ENCODE measurements around the gene AGPAT4.

Gene AGPAT4

GRCh38 chr6:161216616-161217205 is 57.1 kb downstream of the AGPAT4 start:
- no peaks in the 10 kb centered on the region for H3K36me3 ChIP-seq (ENCODE audit: insufficient read depth, low read length)
- H3K4me3 ChIP-seq (ENCODE audit: low read length, poor library complexity, severe bottlenecking), result no peak overlapping the region
- no peak overlapping the region for H2AFZ ChIP-seq (ENCODE audit: low read length)
- no peaks in the 10 kb centered on the region for H4K20me1 ChIP-seq (ENCODE audit: insufficient read depth, low read length, poor library complexity, severe bottlenecking)
- no peak overlapping the region for H3K9ac ChIP-seq (ENCODE audit: low read depth, low read length, poor library complexity, severe bottlenecking)
- H3K9me2 ChIP-seq (replicated peaks; ENCODE audit: low read depth, low read length), result no peaks in the 10 kb centered on the region
- H3F3A ChIP-seq (ENCODE audit: low read depth), result no peaks in the 10 kb centered on the region
- no peaks in the 10 kb centered on the region for H3K4me1 ChIP-seq (ENCODE audit: insufficient read depth, low read length, poor library complexity, severe bottlenecking)
- no peak overlapping the region for H3K4me2 ChIP-seq (ENCODE audit: low read depth, low read length, poor library complexity, severe bottlenecking)
- H3K27me3 ChIP-seq (ENCODE audit: insufficient read depth, low read length, poor library complexity, severe bottlenecking), result no peaks in the 10 kb centered on the region
- H3K9me3 ChIP-seq (ENCODE audit: insufficient read depth, low read depth, low read length), result peaks cover 12% of the 10 kb centered on the region
- TF ChIP-seq CTCF (conservative IDR thresholded peaks at IDR 0.05; ENCODE audit: low read length) (no peak), EZH2phosphoT487 (IDR thresholded peaks at IDR 0.05; ENCODE audit: borderline replicate concordance) (no peak)
- no peaks in the 10 kb centered on the region for H3K79me2 ChIP-seq (ENCODE audit: insufficient read depth, low read length)

- no peak for TF ChIP-seq EZH2phosphoT487 (IDR thresholded peaks at IDR 0.05; ENCODE audit: borderline replicate concordance)
- no peak for TF ChIP-seq CTCF (conservative IDR thresholded peaks at IDR 0.05; ENCODE audit: low read length)
- H3K4me3 ChIP-seq (ENCODE audit: low read length, poor library complexity, severe bottlenecking), result no peak overlapping the region
- H3K36me3 ChIP-seq (ENCODE audit: insufficient read depth, low read length), result no peaks in the 10 kb centered on the region
- no peaks in the 10 kb centered on the region for H3F3A ChIP-seq (ENCODE audit: low read depth)
- H3K79me2 ChIP-seq (ENCODE audit: insufficient read depth, low read length), result no peaks in the 10 kb centered on the region
- no peaks in the 10 kb centered on the region for H3K9me2 ChIP-seq (replicated peaks; ENCODE audit: low read depth, low read length)
- no peaks in the 10 kb centered on the region for H3K27me3 ChIP-seq (ENCODE audit: insufficient read depth, low read length, poor library complexity, severe bottlenecking)
- no peaks in the 10 kb centered on the region for H4K20me1 ChIP-seq (ENCODE audit: insufficient read depth, low read length, poor library complexity, severe bottlenecking)
- no peak overlapping the region for H3K4me2 ChIP-seq (ENCODE audit: low read depth, low read length, poor library complexity, severe bottlenecking)
- peaks cover 14% of the 10 kb centered on the region for H3K9me3 ChIP-seq (ENCODE audit: insufficient read depth, low read depth, low read length)
- H3K4me1 ChIP-seq (ENCODE audit: insufficient read depth, low read length, poor library complexity, severe bottlenecking), result no peaks in the 10 kb centered on the region
- H2AFZ ChIP-seq (ENCODE audit: low read length), result no peak overlapping the region
- no peak overlapping the region for H3K9ac ChIP-seq (ENCODE audit: low read depth, low read length, poor library complexity, severe bottlenecking)
Measured at GRCh38 chr6:161215876-161216615, 57.8 kb downstream of the AGPAT4 start.

- no peaks in the 10 kb centered on the region for H3F3A ChIP-seq (ENCODE audit: low read depth)
- TF ChIP-seq CTCF (conservative IDR thresholded peaks at IDR 0.05; ENCODE audit: low read length) (no peak), EZH2phosphoT487 (IDR thresholded peaks at IDR 0.05; ENCODE audit: borderline replicate concordance) (no peak)
- H4K20me1 ChIP-seq (ENCODE audit: insufficient read depth, low read length, poor library complexity, severe bottlenecking), result no peaks in the 10 kb centered on the region
- no peaks in the 10 kb centered on the region for H3K27me3 ChIP-seq (ENCODE audit: insufficient read depth, low read length, poor library complexity, severe bottlenecking)
- H2AFZ ChIP-seq (ENCODE audit: low read length), result no peak overlapping the region
- H3K36me3 ChIP-seq (ENCODE audit: insufficient read depth, low read length), result no peaks in the 10 kb centered on the region
- no peaks in the 10 kb centered on the region for H3K79me2 ChIP-seq (ENCODE audit: insufficient read depth, low read length)
- H3K4me1 ChIP-seq (ENCODE audit: insufficient read depth, low read length, poor library complexity, severe bottlenecking), result no peaks in the 10 kb centered on the region
- H3K9me3 ChIP-seq (ENCODE audit: insufficient read depth, low read depth, low read length), result peaks cover 17% of the 10 kb centered on the region
- H3K9me2 ChIP-seq (replicated peaks; ENCODE audit: low read depth, low read length), result no peaks in the 10 kb centered on the region
- no peak overlapping the region for H3K9ac ChIP-seq (ENCODE audit: low read depth, low read length, poor library complexity, severe bottlenecking)
- H3K4me3 ChIP-seq (ENCODE audit: low read length, poor library complexity, severe bottlenecking), result no peak overlapping the region
- H3K4me2 ChIP-seq (ENCODE audit: low read depth, low read length, poor library complexity, severe bottlenecking), result no peak overlapping the region
Measured at GRCh38 chr6:161215193-161215592, 58.7 kb downstream of the AGPAT4 start.
